ENCODE data around the gene SLC22A15. TPM values are rescaled to one million over a fixed set of nuclear protein-coding genes. Genes with fewer than 3 reads are reported as not detected.

The SLC22A15 gene
- total RNA-seq, result 0.27 and 0.50 TPM in 2 replicates

DNA sequence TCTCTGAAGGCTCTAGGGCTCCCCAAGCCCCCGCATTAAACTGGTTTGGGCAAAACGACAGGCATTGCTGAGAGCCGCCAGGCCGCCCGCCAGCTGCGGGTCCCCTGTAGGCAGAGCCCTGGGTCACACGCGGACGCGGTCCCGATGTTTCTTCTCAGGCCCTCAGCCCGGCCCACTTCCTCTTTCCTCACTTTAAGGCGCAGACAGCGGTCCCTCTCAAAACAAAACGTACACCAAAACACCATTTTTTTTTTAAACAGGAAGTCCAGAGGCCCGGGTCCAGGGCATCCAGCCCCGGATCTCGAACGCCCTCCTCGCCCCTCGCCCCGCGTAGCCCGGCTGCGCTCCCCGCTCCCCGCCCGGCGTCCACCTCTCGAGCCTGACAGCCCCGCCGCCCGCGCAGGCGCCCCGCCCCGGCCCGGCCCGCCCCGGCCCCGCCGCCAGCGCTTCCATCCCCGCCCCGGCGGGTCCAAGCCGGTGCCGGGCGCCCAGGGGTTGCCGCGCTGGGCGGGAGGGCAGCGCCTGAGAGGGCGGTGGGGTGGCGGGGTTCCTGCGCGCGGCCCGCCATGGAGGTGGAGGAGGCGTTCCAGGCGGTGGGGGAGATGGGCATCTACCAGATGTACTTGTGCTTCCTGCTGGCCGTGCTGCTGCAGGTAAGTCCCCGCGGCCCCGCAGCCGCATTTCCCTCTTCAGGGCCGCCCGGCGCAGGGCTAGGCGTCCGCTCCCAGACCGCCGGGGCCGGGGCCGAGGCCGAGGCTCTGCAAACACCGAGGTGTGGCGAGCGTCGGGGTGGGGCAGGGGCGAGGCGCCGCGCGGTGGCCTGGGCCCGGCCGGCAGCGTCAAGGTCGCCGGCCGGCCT lies at the start of gene SLC22A15:
Gene SLC22A15 (plus strand): TSS at position 452 of the 859 bp plus-strand sequence. CDS start 115 bp downstream, at position 567.

GRCh38 chr1:116110567-116111523 lies 134.5 kb downstream of the SLC22A15 start, which contains the start of gene MAB21L3:
Gene MAB21L3, plus strand, starts transcription at chr1:116111399. Its CDS starts 1,217 bp downstream, at chr1:116112616.

Other genes starting within 250 kb of the SLC22A15 start
- not detected in 2 replicates for gene CASQ2, start 207.8 kb upstream of the SLC22A15 start, total RNA-seq
- 0.07 TPM in 1 of 2 replicates, not detected in the other for gene NHLH2, start 135.4 kb upstream of the SLC22A15 start, total RNA-seq
- gene MAB21L3, start 134.9 kb downstream of the SLC22A15 start, total RNA-seq, result not detected in 2 replicates